CD4-positive, alpha-beta T cell (primary cell): ENCODE measurements around the gene TM4SF1. TPM values are rescaled to one million over a fixed set of nuclear protein-coding genes. Genes with fewer than 3 reads are reported as not detected.
"Not testable (repeated sequence)": the region's sequence is repeated elsewhere in the genome, so short reads cannot be mapped to it uniquely, and the experiment has no call there.

Experiments used
- ATAC-seq: fragments of 200-7000 bp; cut with Tn5 transposase; one replicate; pipeline ENCODE4 v1.10.0; 2022; ENCODE audit warnings: mild to moderate bottlenecking; ENCODE audit not compliant: poor library complexity
- CTCF ChIA-PET: fragments of 350-600 bp; sonication (Branson Sonifier 250); formaldehyde crosslinking; loops from one replicate; lab custom pipeline; 2021; ENCODE audit warnings: antibody characterized with exemption, inconsistent platforms; lab: Charles Lee
- POLR2A ChIA-PET: fragments of 350-600 bp; sonication (Branson Sonifier 250); formaldehyde crosslinking; loops from one replicate; lab custom pipeline; 2021; ENCODE audit warnings: antibody characterized with exemption, inconsistent platforms; lab: Charles Lee
- DNase-seq, 14 experiments: peaks; one replicate each; pipeline ENCODE4 v3.0.0-alpha.2; 2013 to 2020; ENCODE audit warnings: mixed read lengths in 2 of 14
- H3K27ac ChIP-seq, 2 donors: one replicate each; pipeline versions ENCODE4 v1.5.1 to v1.7.0; 2013; ENCODE audit warnings: low read length in 2 of 2, low read depth in 1 of 2, mild to moderate bottlenecking in 1 of 2
- H3K27me3 ChIP-seq, 2 experiments: 1 replicate in 1 of 2; 2 replicates in 1 of 2; pipeline versions ENCODE4 v1.6.1 to v1.7.0; 2013; ENCODE audit warnings: low read length in 2 of 2, control low read depth in 1 of 2, mild to moderate bottlenecking in 1 of 2, moderate library complexity in 1 of 2; ENCODE audit not compliant: insufficient read depth in 2 of 2, control insufficient read depth in 1 of 2
- H3K36me3 ChIP-seq: one replicate; pipeline ENCODE4 v1.6.1; 2013; ENCODE audit warnings: low read length, control low read depth; ENCODE audit not compliant: insufficient read depth
- H3K4me1 ChIP-seq: one replicate; pipeline ENCODE4 v1.6.1; 2013; ENCODE audit warnings: low read length, control low read depth; ENCODE audit not compliant: insufficient read depth
- H3K4me3 ChIP-seq: one replicate; pipeline ENCODE4 v1.5.1; 2013; ENCODE audit warnings: mild to moderate bottlenecking, low read length, moderate library complexity
- H3K9me3 ChIP-seq, 2 experiments: 1 replicate in 1 of 2; 2 replicates in 1 of 2; pipeline versions ENCODE4 v1.6.1 to v1.7.0; 2013; ENCODE audit warnings: low read length in 2 of 2, mild to moderate bottlenecking in 2 of 2, control low read depth in 1 of 2, moderate library complexity in 1 of 2; ENCODE audit not compliant: control insufficient read depth in 1 of 2, insufficient read depth in 1 of 2
- H3K27ac Mint-ChIP-seq: one replicate; pipeline ENCODE4 v1.8.0; 2020; ENCODE audit warnings: mixed read lengths
- H3K27me3 Mint-ChIP-seq: one replicate; pipeline ENCODE4 v1.8.0; 2021; ENCODE audit warnings: mixed read lengths
- H3K36me3 Mint-ChIP-seq: one replicate; pipeline ENCODE4 v1.8.0; 2021; ENCODE audit warnings: low read depth, mixed read lengths
- H3K4me1 Mint-ChIP-seq: one replicate; pipeline ENCODE4 v1.8.0; 2021; ENCODE audit warnings: low read depth, mixed read lengths
- H3K4me3 Mint-ChIP-seq: one replicate; pipeline ENCODE4 v1.8.0; 2020; ENCODE audit warnings: mild to moderate bottlenecking, mixed read lengths
- H3K9me3 Mint-ChIP-seq: one replicate; pipeline ENCODE4 v1.8.0; 2020; ENCODE audit warnings: mixed read lengths
- intact Hi-C, 2 experiments: fragments of 100-400 bp; cut with DNase I in 1 of 2; cut with micrococcal nuclease in 1 of 2; formaldehyde crosslinking; loops; one replicate each; pipeline versions ENCODE4 v1.15.1 to v1.9.0; 2023 to 2025; cut with DNase I, micrococcal nuclease
- total RNA-seq, 174 experiments: library from RNA in 2 of 174; stranded (reverse) in 2 of 174; gene quantifications; one replicate each; pipeline ENCODE4 v1.2.3 and lab custom pipeline; 2021 to 2026
- TF ChIP-seq, protein P1 (sequence below): fragments of 200-600 bp; IDR thresholded peaks from one replicate; pipeline ENCODE4 v1.8.0; 2022; ENCODE audit warnings: antibody characterized with exemption, mild to moderate bottlenecking

The TM4SF1 gene
- total RNA-seq, 2 experiments from 2014 or later, result not detected

DNA sequence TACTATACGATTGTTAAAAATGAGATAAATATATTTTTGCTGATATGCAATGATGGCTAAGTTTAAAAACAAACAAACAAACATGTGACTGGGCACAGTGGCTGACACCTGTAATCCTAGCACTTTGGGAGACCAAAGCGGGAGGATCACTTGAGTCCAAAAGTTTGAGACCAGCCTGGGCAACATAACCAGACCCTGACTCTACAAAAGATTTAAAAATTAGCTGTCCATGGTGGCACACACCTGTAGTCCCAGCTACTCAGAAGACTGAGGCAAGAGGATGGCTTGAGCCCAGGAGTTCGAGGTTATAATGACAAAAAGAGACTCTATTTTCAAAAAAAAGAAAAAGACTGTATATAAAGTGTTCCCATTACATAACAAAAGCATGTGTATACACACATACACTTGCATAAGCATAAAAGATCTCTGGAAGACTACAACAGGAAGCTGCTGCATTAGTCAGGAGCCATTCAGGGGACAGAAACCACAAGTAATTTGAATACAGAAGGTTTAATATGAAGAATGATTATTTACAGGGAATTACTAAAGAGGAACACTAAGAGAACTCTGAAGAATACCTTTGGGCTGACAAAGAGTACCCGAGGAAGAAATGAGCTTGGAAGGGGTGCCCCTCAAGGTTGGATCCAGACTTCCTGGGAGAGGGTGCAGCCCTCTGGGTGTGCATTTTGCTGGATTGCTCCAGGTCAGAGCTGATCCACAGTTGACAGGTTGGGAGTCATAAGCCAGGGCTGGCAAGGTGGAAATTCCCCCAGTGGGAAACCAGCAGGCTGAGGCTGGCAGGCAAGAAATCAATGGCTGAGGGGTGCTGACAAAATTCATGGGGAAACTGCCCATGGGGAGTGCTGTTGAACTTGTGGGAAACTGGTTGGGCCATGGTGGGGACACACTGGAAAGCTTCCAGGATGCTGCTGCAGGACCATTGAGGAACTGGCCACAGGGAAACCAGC lies 34.8 kb downstream of the TM4SF1 start:
- ATAC-seq, result no peak
- peaks cover 36% of the 10 kb centered on the region for H3K27me3 Mint-ChIP-seq
- CTCF ChIA-PET, result no interaction called here
- H3K9me3 Mint-ChIP-seq, result no peaks in the 10 kb centered on the region
- no peak overlapping the region for H3K4me3 Mint-ChIP-seq
- Histone ChIP-seq H3K27ac (no peak overlapping the region), H3K36me3 (no peaks in the 10 kb centered on the region), H3K4me3 (no peak overlapping the region), H3K9me3 (no peaks in the 10 kb centered on the region), H3K4me1 (no peaks in the 10 kb centered on the region), H3K27me3 (peaks cover 5 to 22% of the 10 kb centered on the region in 2 experiments)
- DNase-seq, result peak in 2 of 14 experiments; percentile 32 to 43
- no peaks in the 10 kb centered on the region for H3K36me3 Mint-ChIP-seq
- H3K27ac Mint-ChIP-seq, result no peak overlapping the region
- intact Hi-C loops, result no loop called here
- TF ChIP-seq, protein P1, sequence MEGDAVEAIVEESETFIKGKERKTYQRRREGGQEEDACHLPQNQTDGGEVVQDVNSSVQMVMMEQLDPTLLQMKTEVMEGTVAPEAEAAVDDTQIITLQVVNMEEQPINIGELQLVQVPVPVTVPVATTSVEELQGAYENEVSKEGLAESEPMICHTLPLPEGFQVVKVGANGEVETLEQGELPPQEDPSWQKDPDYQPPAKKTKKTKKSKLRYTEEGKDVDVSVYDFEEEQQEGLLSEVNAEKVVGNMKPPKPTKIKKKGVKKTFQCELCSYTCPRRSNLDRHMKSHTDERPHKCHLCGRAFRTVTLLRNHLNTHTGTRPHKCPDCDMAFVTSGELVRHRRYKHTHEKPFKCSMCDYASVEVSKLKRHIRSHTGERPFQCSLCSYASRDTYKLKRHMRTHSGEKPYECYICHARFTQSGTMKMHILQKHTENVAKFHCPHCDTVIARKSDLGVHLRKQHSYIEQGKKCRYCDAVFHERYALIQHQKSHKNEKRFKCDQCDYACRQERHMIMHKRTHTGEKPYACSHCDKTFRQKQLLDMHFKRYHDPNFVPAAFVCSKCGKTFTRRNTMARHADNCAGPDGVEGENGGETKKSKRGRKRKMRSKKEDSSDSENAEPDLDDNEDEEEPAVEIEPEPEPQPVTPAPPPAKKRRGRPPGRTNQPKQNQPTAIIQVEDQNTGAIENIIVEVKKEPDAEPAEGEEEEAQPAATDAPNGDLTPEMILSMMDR, result no peak
- POLR2A ChIA-PET, result no interaction called here
- H3K4me1 Mint-ChIP-seq, result no peaks in the 10 kb centered on the region

DNA sequence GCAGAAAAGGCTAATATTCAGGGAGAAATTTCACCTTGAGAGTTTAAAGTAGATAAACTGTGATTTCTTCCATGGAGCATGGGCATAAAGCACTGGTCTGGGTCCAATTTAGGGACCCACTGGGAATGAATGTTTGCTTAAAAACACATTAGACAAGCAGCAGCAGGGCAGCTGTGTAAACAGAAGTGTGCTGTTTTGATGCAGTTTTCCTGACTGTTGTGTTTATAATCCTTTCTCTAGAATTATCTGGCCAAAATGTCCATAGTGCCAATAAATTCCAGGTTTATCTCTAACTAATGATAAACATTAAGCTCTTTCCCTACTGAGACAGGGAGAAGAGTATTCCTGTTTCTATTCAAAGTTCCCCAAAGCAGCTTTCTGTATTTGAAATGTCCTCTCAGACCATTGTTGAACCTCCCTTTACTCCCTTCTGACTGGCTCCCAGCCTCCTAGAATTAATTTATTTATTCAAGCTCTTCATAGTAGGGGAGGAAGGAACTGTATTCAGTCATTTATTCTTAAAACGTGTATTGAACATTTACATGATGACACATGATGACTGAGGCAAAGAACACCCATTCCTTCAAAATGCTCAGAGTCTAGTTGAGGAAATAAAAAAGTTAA lies 37.0 kb downstream of the TM4SF1 start:
- no peaks in the 10 kb centered on the region for H3K9me3 Mint-ChIP-seq
- intact Hi-C loops, result no loop called here
- H3K4me1 Mint-ChIP-seq, result no peaks in the 10 kb centered on the region
- POLR2A ChIA-PET, result no interaction called here
- peaks cover 33% of the 10 kb centered on the region for H3K27me3 Mint-ChIP-seq
- TF ChIP-seq, protein P1, result no peak
- ATAC-seq (no peak), DNase-seq (no peak)
- no peaks in the 10 kb centered on the region for H3K9me3 ChIP-seq
- CTCF ChIA-PET, result no interaction called here
- H3K27me3 ChIP-seq, result peaks cover 5 to 24% of the 10 kb centered on the region in 2 experiments
- H3K4me1 ChIP-seq, result no peaks in the 10 kb centered on the region
- H3K36me3 ChIP-seq, result no peaks in the 10 kb centered on the region
- H3K36me3 Mint-ChIP-seq, result no peaks in the 10 kb centered on the region
- no peak overlapping the region for H3K27ac ChIP-seq
- no peak overlapping the region for H3K4me3 ChIP-seq
- H3K27ac Mint-ChIP-seq, result no peak overlapping the region
- no peak overlapping the region for H3K4me3 Mint-ChIP-seq

- peak in 2 of 14 experiments; percentile 32 to 49 for DNase-seq
- Mint-ChIP-seq H3K4me3 (no peak overlapping the region), H3K4me1 (no peaks in the 10 kb centered on the region), H3K9me3 (no peaks in the 10 kb centered on the region), H3K27me3 (peaks cover 30% of the 10 kb centered on the region), H3K36me3 (no peaks in the 10 kb centered on the region), H3K27ac (no peak overlapping the region)
- peaks cover 5 to 26% of the 10 kb centered on the region in 2 experiments for H3K27me3 ChIP-seq
- ChIA-PET CTCF (no interaction called here), POLR2A (no interaction called here)
- H3K9me3 ChIP-seq, result no peaks in the 10 kb centered on the region
- TF ChIP-seq, protein P1, result no peak
- no peak overlapping the region for H3K27ac ChIP-seq
- intact Hi-C loops, result no loop called here
- no peak for ATAC-seq
- H3K4me3 ChIP-seq, result no peak overlapping the region
- H3K36me3 ChIP-seq, result no peaks in the 10 kb centered on the region
- no peaks in the 10 kb centered on the region for H3K4me1 ChIP-seq
Observed at GRCh38 chr3:149339931-149340309, 37.5 kb downstream of the TM4SF1 start.

DNA sequence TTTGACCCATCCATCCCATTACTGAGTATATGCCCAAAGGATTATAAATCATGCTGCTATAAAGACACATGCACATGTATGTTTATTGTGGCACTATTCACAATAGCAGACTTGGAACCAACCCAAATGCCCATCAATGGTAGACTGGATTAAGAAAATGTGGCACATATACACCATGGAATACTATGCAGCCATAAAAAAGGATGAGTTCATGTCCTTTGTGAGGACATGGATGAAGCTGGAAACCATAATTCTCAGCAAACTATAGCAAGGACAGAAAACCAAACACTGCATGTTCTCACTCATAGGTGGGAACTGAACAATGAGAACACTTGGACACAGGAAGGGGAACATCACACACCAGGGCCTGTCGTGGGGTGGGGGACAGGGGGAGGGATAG lies 40.0 kb downstream of the TM4SF1 start:
- POLR2A ChIA-PET, H3K27ac Mint-ChIP-seq, ATAC-seq, H3K36me3 ChIP-seq, H3K4me1 ChIP-seq, CTCF ChIA-PET, H3K4me1 Mint-ChIP-seq, H3K36me3 Mint-ChIP-seq, H3K9me3 Mint-ChIP-seq, DNase-seq, H3K27ac ChIP-seq, intact Hi-C loops, H3K9me3 ChIP-seq, H3K4me3 Mint-ChIP-seq, H3K4me3 ChIP-seq: not testable (repeated sequence)
- H3K27me3 Mint-ChIP-seq, result peaks cover 27% of the 10 kb centered on the region
- H3K27me3 ChIP-seq, result peaks cover 5 to 35% of the 10 kb centered on the region in 2 experiments
